ENCODE data around the gene PCCA.

The PCCA gene

DNA sequence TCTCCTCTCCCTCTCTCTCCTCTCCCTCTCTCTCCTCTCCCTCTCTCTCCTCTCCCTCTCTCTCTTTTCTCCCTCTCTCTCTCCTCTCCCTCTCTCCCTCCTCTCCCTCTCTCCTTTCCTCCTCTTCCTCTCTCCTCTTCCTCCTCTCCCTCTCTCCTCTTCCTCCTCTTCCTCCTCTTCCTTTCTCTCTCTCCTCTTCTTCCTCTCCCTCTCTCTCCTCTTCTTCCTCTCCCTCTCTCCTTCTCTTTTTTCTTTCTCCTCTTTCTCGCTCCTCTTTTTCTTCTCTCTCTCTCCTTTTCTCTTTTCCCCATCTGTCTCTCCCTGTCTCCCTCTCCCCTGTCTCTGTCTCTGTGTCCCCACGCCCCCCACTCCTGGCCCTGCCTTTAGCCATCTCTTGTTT is 363.0 kb downstream of the PCCA start:
- H3K36me3 ChIP-seq (replicated peaks), result no peaks in the 10 kb centered on the region
- H3K4me3 ChIP-seq, result no peak overlapping the region
- DNase-seq (ENCODE audit: low spot score in 2 of 2), result no peak
- in situ Hi-C loops (cut with MboI; ENCODE audit: low sequenced_read_pairs), result no loop called here
- H3K27me3 ChIP-seq (ENCODE audit: low read depth), result no peaks in the 10 kb centered on the region
- H3K4me1 ChIP-seq, result no peaks in the 10 kb centered on the region
- H3K9me3 ChIP-seq, result no peaks in the 10 kb centered on the region

DNA sequence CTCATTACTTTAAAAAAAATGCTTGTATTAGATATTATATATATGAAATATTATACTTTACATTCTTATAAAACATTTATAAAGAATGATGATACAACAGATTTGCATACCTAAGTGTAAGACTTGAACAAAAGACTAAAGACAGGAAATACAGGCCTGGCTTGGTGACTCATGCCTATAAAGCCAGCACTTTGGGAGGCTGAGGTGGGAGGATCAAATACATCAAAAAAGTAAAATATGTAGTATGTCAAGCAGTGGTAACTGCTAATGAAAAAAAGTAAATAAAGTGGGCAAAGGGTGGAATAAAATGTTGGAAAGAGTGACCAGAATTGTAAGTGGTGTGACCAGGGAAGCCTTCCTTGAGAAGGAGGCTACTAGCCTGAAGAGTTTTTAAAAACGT is 366.0 kb downstream of the PCCA start:
- H3K4me1 ChIP-seq, result no peaks in the 10 kb centered on the region
- no peaks in the 10 kb centered on the region for H3K36me3 ChIP-seq (replicated peaks)
- no peak for DNase-seq (ENCODE audit: low spot score in 2 of 2)
- no peaks in the 10 kb centered on the region for H3K27me3 ChIP-seq (ENCODE audit: low read depth)
- no peaks in the 10 kb centered on the region for H3K9me3 ChIP-seq
- H3K4me3 ChIP-seq, result no peak overlapping the region
- in situ Hi-C loops (cut with MboI; ENCODE audit: low sequenced_read_pairs), result no loop called here

DNA sequence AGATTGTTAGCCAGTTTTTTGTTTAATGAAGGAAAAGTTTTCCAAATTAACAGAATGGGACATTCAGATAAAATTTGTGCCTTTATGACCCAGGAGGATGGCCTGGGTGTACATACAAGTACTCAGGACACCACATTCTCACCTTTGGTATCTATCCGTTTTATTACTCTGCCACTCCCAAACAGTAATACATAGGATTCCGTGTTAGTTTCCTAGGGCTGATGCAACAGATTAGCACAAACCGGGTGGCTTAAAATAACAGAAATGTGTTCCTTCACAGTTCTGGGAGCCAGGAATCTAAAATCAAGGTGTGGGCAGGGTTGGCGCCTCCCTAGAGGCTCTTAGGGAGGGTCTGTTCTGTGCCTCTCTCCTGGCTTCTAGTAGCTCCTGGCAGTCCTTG is 369.8 kb downstream of the PCCA start:
- no peak overlapping the region for H3K4me3 ChIP-seq
- no peaks in the 10 kb centered on the region for H3K36me3 ChIP-seq (replicated peaks)
- in situ Hi-C loops (cut with MboI; ENCODE audit: low sequenced_read_pairs), result no loop called here
- no peaks in the 10 kb centered on the region for H3K9me3 ChIP-seq
- DNase-seq (ENCODE audit: low spot score in 2 of 2), result no peak
- H3K4me1 ChIP-seq, result no peaks in the 10 kb centered on the region
- H3K27me3 ChIP-seq (ENCODE audit: low read depth), result no peaks in the 10 kb centered on the region

DNA sequence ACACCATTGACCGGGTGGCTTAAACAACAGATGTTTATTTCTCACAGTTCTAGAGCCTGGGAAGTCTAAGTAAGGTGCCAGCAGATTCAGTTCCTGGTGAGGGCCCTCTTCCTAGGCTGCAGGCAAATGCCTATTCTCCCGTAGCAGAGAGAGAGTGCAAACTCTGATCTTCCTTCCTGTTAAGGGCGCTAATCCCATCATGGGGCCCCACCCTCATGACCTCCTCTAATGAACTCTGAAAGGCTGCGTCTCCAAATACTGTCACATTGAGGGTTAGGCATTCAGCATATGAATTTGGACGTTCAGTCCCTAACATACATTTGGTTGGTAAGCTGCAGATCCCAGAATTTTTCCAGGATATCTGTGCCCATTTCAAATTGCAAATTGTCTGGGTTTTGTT is 370.9 kb downstream of the PCCA start:
- no peak for DNase-seq (ENCODE audit: low spot score in 2 of 2)
- Histone ChIP-seq H3K4me1 (no peaks in the 10 kb centered on the region), H3K4me3 (no peak overlapping the region), H3K9me3 (no peaks in the 10 kb centered on the region), H3K27me3 (ENCODE audit: low read depth) (no peaks in the 10 kb centered on the region), H3K36me3 (replicated peaks) (no peaks in the 10 kb centered on the region)
- in situ Hi-C loops (cut with MboI; ENCODE audit: low sequenced_read_pairs), result no loop called here

DNA sequence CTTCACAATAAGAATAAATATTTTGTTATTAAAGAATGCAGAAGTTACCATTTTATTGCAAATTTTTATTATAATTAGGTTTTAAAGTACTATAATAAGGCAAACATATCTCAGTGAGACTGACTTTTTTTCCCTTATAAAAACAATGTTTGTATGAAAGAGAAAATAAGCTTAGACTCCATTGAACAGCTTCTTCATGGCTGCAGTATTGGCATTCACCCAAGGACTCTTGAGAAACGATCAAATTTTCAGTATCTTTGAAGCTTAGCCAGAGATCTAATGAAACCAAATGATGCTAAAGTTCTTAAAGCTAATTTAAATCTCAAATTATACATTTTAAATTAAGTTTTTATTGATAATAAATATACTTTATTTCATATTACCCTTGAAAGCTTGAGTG is 371.4 kb downstream of the PCCA start:
- H3K27me3 ChIP-seq (ENCODE audit: low read depth), result no peaks in the 10 kb centered on the region
- no peak overlapping the region for H3K4me3 ChIP-seq
- no peaks in the 10 kb centered on the region for H3K9me3 ChIP-seq
- in situ Hi-C loops (cut with MboI; ENCODE audit: low sequenced_read_pairs), result no loop called here
- no peak for DNase-seq (ENCODE audit: low spot score in 2 of 2)
- H3K4me1 ChIP-seq, result no peaks in the 10 kb centered on the region
- no peaks in the 10 kb centered on the region for H3K36me3 ChIP-seq (replicated peaks)

DNA sequence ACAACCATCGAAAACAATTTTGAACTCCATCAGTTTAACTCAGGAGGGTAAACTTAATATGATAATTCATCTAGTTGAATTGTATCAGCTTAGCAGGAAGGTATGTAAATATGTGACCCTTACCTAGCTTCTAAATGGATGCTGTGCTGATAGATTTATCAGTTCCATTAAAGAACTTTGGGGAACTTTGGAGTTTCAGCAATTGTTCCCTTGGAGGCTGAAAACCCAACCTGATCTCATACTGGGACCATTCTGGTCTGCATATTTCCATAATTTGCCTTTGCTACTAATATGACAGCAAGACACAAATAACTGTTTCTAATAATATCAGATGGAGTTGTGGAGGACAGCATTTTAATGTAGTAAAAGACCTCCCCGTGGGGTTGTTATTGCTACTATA is 371.9 kb downstream of the PCCA start:
- H3K9me3 ChIP-seq, result no peaks in the 10 kb centered on the region
- in situ Hi-C loops (cut with MboI; ENCODE audit: low sequenced_read_pairs), result no loop called here
- no peaks in the 10 kb centered on the region for H3K36me3 ChIP-seq (replicated peaks)
- DNase-seq (ENCODE audit: low spot score in 2 of 2), result no peak
- H3K27me3 ChIP-seq (ENCODE audit: low read depth), result no peaks in the 10 kb centered on the region
- no peak overlapping the region for H3K4me3 ChIP-seq
- H3K4me1 ChIP-seq, result no peaks in the 10 kb centered on the region

DNA sequence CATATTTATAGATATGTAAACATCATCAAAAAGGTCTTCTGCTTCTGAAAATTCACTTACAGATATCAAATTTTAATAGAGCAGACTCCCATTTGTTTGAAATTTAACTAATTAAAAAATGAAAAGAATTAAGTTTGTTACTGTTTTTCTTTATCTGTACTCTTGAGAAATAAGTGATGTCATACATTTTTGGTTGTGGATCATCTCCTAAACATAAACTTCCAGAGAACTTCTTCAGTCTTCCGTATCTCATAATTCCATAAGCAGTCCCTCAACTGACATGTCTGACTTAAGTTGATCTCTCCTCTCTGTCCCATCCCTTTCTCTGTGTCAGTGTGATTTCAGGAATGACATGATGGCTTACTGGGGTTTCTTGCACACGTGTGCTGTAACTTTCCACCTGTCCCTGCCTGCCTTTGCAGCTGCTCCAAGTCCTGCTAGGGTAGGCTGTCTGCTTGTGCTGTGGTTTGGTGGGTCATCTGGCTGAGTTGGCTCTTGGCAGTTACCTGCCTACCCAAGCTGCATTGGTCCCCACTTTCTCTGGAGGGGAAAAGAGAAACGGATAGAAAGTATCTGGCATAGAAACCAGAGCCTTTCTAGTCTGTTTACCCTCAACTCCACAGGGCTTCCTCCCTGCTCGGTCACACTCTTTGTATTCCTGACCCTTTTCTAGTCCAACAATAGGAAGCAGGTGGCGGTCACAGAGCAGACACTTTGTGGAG is 372.6 kb downstream of the PCCA start:
- DNase-seq (ENCODE audit: low spot score in 2 of 2), result no peak
- in situ Hi-C loops (cut with MboI; ENCODE audit: low sequenced_read_pairs), result no loop called here
- H3K4me3 ChIP-seq, result no peak overlapping the region

DNA sequence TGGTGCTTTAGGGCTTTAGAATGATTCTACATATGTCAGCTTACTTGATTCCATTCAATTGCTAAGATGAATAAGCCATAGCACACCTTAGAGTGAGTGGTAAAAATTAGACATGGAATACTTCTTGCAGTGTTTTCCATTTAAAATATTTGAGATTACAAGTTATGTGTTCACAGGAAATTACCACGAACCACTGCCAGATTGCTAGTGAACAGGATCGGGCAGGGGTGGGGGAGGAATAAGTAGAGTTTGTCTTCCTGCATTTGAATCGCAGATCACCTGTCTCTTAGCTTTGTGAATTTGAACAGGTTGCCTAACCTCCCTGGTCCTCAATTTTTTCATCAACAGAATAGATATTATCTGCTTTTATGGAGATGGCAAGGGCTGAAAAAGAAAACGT is 375.1 kb downstream of the PCCA start:
- no peaks in the 10 kb centered on the region for H3K4me1 ChIP-seq
- DNase-seq (ENCODE audit: low spot score in 2 of 2), result no peak
- in situ Hi-C loops (cut with MboI; ENCODE audit: low sequenced_read_pairs), result no loop called here
- H3K36me3 ChIP-seq (replicated peaks), result no peaks in the 10 kb centered on the region
- H3K4me3 ChIP-seq, result no peak overlapping the region
- no peaks in the 10 kb centered on the region for H3K9me3 ChIP-seq
- no peaks in the 10 kb centered on the region for H3K27me3 ChIP-seq (ENCODE audit: low read depth)

More for the DNA sequence above, 372.6 kb downstream of the PCCA start:
- Histone ChIP-seq H3K9me3 (no peaks in the 10 kb centered on the region), H3K4me1 (no peaks in the 10 kb centered on the region), H3K36me3 (replicated peaks) (no peaks in the 10 kb centered on the region), H3K27me3 (ENCODE audit: low read depth) (no peaks in the 10 kb centered on the region)

DNA sequence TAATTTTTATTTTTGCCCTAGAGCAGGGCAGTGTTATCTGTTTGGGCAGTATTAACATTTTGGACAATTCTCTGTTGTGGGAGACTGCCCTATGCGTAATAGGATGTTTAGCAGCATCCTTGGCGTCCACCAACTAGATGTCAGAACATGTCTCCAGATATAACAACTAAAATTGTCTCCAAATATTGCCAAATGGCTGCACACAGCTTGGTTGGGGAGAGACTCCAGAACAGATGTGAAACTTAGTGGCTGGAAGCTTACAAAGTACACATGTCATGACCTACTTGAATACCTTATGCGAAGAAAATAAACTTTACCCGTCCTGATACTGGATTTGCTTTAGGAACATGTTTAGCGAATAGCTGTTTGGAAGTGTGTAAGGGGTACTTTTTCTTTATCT is 376.7 kb downstream of the PCCA start:
- Histone ChIP-seq H3K4me3 (no peak overlapping the region), H3K36me3 (replicated peaks) (no peaks in the 10 kb centered on the region), H3K4me1 (no peaks in the 10 kb centered on the region), H3K9me3 (no peaks in the 10 kb centered on the region), H3K27me3 (ENCODE audit: low read depth) (no peaks in the 10 kb centered on the region)
- no peak for DNase-seq (ENCODE audit: low spot score in 2 of 2)
- in situ Hi-C loops (cut with MboI; ENCODE audit: low sequenced_read_pairs), result no loop called here

DNA sequence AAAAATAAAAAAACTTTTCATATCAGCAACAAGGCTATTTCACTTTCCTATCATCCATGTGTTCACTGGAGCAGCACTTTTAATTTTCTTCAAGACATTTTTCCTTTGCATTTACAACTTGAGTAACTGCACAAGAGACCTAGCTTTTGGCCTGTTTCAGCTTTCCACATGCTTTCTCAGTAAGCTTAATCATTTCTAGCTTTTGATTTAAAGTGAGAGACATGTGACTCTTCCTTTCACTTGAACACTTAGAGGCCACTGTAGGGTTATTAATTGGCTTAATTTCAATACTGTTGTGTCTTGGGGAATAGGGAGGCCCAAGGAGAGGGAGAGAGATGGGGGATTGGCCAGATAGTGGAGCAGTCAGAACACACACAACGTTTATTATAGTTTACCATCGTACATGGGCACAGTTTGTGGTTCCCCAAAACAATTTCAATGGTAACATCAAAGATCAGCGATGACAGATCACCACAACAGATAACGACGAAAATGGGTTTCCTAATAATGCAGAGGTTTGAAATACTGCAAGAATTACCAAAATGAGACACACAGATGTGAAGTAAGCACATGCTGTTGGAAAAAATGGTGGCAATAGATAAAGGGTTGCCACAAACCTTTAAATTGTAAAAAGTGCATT is 382.1 kb downstream of the PCCA start:
- Histone ChIP-seq H3K9me3 (no peaks in the 10 kb centered on the region), H3K27me3 (ENCODE audit: low read depth) (no peaks in the 10 kb centered on the region), H3K36me3 (replicated peaks) (no peaks in the 10 kb centered on the region), H3K4me3 (no peak overlapping the region), H3K4me1 (no peaks in the 10 kb centered on the region)
- in situ Hi-C loops (cut with MboI; ENCODE audit: low sequenced_read_pairs), result no loop called here
- no peak for DNase-seq (ENCODE audit: low spot score in 2 of 2)

DNA sequence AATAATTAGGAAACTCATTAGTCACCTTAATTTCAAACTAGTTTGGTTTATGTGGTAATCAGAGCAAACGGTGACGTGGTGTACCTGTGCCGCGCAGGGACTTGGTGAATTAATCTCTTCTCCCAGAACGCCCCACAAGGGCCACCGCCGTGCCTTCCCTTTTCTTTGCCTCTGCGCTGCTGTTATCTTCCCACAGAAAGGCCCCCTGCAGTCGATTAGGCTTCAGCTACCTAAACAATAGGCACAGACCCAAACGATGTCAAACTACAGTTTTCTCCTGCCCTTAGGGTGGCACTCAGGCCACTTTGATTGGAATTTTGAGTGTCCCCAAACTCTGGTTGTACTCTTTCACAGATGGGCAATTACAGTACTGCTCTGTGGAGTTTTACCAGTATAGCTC is 384.2 kb downstream of the PCCA start:
- DNase-seq (ENCODE audit: low spot score in 2 of 2), result no peak
- Histone ChIP-seq H3K9me3 (no peaks in the 10 kb centered on the region), H3K4me3 (no peak overlapping the region), H3K27me3 (ENCODE audit: low read depth) (no peaks in the 10 kb centered on the region), H3K4me1 (no peaks in the 10 kb centered on the region), H3K36me3 (replicated peaks) (no peaks in the 10 kb centered on the region)
- in situ Hi-C loops (cut with MboI; ENCODE audit: low sequenced_read_pairs), result no loop called here

DNA sequence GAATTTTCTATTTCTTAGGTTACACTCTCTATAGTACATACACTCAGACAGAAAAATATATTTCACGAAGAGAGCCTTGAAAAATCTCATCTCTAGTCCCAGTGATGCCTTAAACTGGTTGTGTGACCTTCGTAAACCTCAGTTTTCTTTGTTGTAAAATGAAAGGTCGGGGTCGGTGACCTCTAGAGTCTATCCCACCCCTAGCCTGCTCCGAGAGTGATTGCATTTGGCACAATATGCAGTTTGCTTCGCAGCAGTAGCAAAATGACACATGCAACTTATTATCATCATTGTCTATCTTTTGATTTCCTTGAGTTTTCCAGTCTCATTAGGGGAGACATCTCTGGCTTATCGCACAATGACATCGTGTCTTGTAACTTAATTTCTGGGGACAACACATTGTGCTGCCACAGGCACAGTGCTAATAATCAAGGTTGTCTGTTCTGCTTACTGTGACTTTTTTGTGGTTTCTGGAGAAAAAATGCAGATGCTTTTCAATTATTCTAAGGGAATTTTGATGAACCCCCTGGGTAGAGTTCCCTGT is 384.7 kb downstream of the PCCA start:
- Histone ChIP-seq H3K27me3 (ENCODE audit: low read depth) (no peaks in the 10 kb centered on the region), H3K4me3 (no peak overlapping the region), H3K9me3 (no peaks in the 10 kb centered on the region), H3K4me1 (no peaks in the 10 kb centered on the region), H3K36me3 (replicated peaks) (no peaks in the 10 kb centered on the region)
- in situ Hi-C loops (cut with MboI; ENCODE audit: low sequenced_read_pairs), result no loop called here
- no peak for DNase-seq (ENCODE audit: low spot score in 2 of 2)

DNA sequence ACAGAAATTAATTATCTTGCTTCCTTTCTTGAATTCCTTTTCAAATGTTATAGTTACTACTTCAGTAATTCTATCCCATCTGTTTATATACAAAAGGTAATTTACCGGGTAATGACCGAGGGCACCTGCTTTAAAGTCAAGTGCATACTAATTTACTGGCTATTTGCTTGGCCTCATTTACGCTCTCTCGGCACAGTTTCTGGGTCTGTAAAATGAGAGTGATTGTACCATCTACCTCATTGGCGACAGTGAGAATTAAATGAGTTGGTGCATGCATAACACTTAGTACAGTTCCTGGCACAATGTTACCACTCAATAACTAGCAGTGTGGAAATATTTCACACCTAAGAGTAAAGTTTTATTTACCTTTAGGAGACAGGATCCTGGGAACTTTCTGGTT is 388.1 kb downstream of the PCCA start:
- no peak for DNase-seq (ENCODE audit: low spot score in 2 of 2)
- no peaks in the 10 kb centered on the region for H3K27me3 ChIP-seq (ENCODE audit: low read depth)
- H3K9me3 ChIP-seq, result no peaks in the 10 kb centered on the region
- no peaks in the 10 kb centered on the region for H3K4me1 ChIP-seq
- H3K36me3 ChIP-seq (replicated peaks), result no peaks in the 10 kb centered on the region
- no peak overlapping the region for H3K4me3 ChIP-seq
- in situ Hi-C loops (cut with MboI; ENCODE audit: low sequenced_read_pairs), result no loop called here

DNA sequence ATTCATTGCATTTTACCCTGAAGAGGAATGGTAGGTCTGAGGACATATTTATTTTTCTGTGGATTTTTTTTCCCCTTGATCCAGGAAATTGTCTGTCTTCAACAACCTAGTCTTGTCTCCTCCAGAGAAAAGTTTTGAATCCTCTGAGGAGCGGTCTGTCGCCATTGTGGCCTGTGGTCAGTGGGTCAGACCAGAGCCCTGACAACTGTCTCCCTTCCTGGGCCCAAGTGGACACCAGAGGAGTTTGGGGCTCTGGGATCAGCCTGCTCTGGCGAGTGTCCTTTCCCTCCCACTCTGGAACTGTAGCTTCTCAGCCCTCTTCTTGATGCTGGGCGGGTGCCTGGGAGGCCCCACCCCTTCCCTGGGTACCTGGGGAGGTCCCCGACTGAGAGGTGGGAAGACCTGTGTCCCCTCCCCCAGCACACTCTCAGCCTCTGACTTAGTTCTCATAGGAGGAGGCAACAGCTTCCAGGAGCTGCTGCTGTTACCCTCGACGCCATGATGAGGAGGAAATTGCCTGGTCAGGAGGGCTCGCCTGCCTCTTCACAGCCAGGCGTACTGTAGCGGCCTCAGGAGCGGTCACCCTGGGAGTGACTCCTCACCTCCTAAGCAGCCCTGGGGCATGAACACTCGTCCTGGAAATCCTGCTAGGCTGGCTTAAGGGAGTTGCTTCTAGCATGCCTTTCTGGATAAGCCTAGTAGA is 389.4 kb downstream of the PCCA start:
- in situ Hi-C loops (cut with MboI; ENCODE audit: low sequenced_read_pairs), result no loop called here
- no peaks in the 10 kb centered on the region for H3K4me1 ChIP-seq
- no peak for DNase-seq (ENCODE audit: low spot score in 2 of 2)

More for the DNA sequence above, 389.4 kb downstream of the PCCA start:
- Histone ChIP-seq H3K36me3 (replicated peaks) (no peaks in the 10 kb centered on the region), H3K27me3 (ENCODE audit: low read depth) (no peaks in the 10 kb centered on the region), H3K9me3 (no peaks in the 10 kb centered on the region), H3K4me3 (no peak overlapping the region)

Measured in HAP-1 (cell line).